HG02870 (cell line): ENCODE results near the gene MDP1.
A peak's percentile ranks its signal among the peaks of the same experiment; 100 is the strongest.
"Not testable (repeated sequence)": the region's sequence is repeated elsewhere in the genome, so short reads cannot be mapped to it uniquely, and the experiment has no call there.

Source experiments
- ATAC-seq: cut with Tn5 transposase; IDR thresholded peaks from one replicate; pipeline ENCODE4 v1.9.1; 2021; ENCODE audit warnings: mild to moderate bottlenecking, moderate library complexity; ENCODE audit not compliant: unreplicated experiment

The MDP1 gene

GRCh38 chr14:24251880-24252288 lies 36.0 kb upstream of the MDP1 start:
- ATAC-seq, result no peak

DNA sequence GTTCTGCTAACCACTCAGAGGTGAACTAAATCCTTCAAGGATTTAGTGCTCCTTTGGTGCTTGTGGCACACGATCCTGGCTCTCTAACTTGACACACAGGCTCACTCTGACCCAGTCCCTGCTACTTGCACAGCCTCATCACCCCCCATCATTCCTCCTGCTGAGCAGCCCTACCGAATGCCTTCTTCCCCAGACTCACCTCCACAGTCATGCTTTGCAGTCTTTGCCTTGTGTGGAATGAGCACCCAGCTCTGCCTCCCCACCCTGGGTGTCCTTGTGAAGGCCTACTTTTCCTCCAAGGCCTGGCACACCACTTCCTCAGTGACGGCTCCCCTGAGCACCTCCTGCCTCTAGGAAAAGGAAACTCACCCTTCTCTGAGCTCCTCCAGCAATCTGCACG lies 34.5 kb upstream of the MDP1 start:
- no peak for ATAC-seq

DNA sequence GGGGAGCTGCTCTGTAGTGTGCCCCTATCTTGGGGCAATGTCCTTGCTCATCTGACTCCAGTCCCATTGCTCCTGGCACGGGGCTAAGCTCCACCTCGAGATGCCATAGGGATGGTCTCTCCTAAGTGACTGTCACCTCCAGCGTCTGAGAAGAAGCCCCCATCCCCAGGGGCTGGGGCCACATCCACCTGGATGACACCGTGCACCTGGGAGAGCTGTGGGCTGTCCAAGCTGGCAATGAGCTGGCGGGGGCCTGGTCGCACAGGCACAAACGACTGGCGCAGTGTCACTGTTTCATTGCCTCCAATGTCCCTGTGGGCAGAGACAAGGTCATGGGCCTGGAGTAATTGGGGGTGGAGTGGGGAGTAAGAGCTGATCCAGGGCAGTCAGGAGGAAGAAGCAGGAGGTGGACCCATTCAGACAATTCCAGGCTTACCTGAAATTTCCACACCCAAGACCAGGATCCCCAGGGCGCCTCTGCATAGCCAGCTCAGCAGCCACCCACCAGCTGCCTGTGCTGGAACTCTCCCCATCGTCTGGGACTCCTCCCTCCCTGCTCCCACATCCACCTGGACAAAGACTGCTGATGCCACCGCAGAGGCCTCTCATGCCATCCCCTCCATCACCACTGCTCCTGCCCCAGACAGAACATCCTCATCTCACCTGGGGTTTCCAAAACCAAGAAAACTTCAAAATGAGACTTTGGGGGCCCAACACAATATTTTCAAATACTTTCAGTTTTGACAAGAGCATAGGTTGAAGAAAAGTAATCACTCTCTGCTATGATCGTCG lies 33.6 kb upstream of the MDP1 start:
- no peak for ATAC-seq

DNA sequence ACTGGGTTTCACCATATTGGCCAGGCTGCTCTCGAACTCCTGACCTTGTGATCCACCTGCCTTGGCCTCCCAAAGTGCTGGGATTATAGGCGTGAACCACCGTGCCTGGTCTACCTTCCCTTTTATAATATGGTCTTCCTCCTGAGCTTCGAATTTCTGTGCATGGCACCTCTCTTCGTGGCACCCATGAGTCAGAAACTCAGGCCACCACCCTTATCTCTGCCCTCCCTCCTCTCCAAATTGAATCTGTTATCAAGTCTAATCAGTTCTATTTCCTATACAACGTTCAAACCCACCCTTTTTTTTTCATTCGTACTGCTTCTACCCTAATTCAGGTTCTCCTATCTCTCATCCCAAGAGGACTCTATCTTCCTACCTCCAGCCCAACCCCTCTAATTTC lies 31.6 kb upstream of the MDP1 start:
- no peak for ATAC-seq

DNA sequence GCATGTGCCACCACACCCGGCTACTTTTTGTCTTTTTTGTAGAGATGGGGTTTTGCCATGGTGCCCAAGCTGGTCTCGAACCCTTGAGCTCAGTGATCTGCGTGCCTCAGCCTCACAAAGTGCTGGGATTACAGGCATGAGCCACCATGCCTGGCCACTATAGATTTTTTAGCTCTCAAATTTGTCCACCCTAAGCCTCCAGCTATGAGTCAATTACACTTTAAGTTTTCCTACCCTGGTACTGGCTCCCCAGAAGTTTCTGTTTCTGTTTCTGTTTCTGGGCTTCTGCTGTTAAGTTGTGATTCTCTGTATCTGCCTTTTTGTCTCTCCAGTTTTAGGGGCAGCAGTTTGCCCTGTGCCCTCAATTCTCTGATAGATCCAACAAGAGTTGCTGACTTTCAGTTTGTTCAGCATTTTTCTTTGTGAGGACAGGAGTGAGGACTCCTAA lies 30.9 kb upstream of the MDP1 start:
- ATAC-seq, result peak; percentile 20

- ATAC-seq, result not testable (repeated sequence)
These were observed 29.5 kb upstream of the MDP1 start for GRCh38 chr14:24245350-24245749.

GRCh38 chr14:24243336-24243836 lies 27.5 kb upstream of the MDP1 start:
- no peak for ATAC-seq

- peak; percentile 73 for ATAC-seq
These were observed 26.1 kb upstream of the MDP1 start for GRCh38 chr14:24241829-24242443.

DNA sequence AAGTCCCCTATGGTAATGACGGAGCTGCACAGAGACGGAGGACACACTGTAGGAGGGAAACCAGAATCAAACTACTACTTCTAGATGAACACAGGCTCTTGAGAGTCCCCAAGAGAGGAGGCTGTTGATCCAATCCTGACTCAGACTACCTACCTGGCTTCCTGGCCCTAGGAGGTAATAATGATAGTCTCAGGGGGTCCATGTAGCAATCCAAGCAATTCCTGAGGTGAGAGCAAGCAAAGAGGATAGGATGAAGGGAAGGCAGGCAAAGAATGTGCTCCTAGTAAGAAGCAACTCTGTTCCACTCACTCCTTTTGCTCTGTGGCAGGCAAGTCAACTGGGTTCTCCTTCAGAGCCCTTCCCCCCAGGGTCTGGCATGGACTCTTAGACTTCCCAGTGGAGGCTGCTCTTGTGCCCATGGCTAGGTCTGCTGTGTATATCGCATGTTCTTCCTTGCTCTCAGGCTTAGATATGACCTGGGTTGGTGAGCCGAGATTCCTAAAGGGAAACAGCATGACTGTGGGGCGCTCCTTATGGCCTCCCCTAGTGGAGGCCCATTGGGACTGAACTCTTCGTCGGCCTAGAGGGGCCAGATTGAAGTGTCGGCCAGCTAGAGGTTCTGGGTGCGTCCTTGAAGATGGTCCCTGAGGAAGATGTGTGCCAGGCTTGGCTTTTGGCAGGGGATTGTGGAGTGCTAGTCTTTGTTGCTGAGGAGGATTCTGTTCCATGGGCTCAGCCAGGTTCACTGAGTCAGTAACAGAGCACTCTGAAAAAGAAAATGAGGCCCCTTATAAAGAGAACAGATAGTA lies 24.4 kb upstream of the MDP1 start:
- ATAC-seq, result no peak

DNA sequence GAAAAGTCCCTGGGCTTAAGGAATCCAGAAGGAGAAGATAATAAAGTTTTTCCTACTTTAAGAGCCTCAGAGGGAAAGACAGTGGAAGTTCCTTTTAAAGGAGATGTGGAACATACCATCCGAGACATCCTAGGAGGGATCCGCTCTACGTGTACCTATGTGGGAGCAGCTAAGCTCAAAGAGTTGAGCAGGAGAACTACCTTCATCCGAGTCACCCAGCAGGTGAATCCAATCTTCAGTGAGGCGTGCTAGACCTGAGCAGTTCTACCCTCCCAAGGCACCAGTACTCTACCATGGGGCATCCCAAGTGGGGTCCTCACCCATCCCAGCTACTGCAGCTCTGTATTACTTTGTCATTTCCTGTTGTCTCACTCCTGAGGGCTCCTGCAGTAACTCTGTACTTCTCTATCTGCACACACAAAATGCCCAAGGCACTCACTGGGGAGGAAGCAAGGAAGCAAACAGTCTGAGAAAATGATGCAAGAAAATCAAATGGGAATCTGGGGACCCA lies 22.7 kb upstream of the MDP1 start:
- ATAC-seq, result no peak

- no peak for ATAC-seq
These were observed 22.3 kb upstream of the MDP1 start for GRCh38 chr14:24238123-24238522.

GRCh38 chr14:24237463-24237955 lies 21.6 kb upstream of the MDP1 start:
- no peak for ATAC-seq

- ATAC-seq, result no peak
These were observed 21.0 kb upstream of the MDP1 start for GRCh38 chr14:24236689-24237462.

GRCh38 chr14:24235804-24236688 lies 20.2 kb upstream of the MDP1 start:
- ATAC-seq, result no peak

DNA sequence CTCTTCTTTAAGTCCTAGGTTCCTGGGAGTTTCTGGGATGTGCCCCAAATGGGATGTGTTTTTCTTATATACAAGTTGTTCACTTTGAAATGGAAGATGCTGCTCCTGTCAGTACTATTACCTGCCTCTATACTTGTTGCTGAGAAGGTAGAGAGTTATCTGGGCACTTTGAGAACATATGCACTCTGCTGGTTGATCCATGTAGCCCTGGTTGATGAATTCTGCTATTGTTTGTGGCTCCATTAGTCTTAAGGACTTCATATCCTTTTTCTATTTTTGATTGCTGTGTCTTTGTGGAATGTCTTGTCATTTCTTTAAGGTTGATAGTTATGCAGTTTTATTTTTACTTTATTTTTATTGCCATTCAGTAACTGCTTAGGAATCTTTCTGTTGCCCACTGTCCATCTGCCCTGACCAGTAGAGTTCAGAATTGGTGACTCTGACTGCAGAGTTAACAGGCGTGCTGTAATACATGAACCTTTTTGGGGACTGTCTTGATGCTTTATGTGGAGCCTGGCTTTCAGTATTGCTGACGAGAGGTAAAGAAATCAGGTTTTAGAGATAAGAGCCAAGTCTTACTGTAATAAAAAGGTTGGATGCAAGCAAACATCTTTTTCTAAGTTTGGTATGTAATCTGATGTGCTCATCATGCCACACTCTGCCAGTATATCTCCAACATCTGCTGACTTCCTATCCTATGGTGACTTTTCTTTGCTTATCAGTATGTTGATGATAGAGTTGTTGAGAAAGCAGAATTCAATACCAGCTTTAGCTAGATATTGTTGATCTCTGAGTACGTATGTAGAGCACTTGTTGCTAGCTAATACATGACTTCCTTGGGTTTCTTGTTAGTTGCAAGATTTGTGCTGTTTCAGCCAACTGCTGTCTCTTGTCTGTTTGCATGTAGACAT lies 18.5 kb upstream of the MDP1 start:
- ATAC-seq, result no peak

DNA sequence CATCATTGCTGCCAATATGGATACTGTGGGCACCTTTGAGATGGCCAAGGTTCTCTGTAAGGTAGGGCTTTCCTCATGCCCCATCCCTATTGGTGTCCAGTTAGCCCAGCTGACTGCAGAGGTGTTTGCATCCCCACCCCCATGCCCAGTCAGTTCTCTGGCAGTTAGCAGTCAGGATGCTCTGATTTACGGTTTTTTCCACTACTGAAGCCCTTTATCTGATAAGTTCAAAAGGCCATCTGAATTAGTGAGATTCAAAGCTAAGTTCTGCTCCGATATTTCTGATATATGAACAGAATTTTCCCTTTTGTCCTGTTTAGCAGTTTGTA lies 17.6 kb upstream of the MDP1 start:
- no peak for ATAC-seq

GRCh38 chr14:24232645-24233537 lies 17.0 kb upstream of the MDP1 start, which contains the start of gene GMPR2:
TSS of gene GMPR2 (plus strand) at chr14:24232929. CDS start at chr14:24233254, 325 bp downstream.
- ATAC-seq, result peak; percentile 48
